Common myeloid progenitor, CD34-positive (primary cell): Measurements from ENCODE around the gene MTARC1.

Experiments
- CTCF ChIA-PET: fragments of 350-600 bp; sonication (Branson Sonifier 250); formaldehyde crosslinking; loops from one replicate; lab custom pipeline; 2021; ENCODE audit warnings: antibody characterized with exemption; lab: Charles Lee
- POLR2A ChIA-PET: fragments of 350-600 bp; sonication (Branson Sonifier 250); formaldehyde crosslinking; loops from one replicate; lab custom pipeline; 2021; ENCODE audit warnings: antibody characterized with exemption; lab: Charles Lee
- DNase-seq, 3 donors: peaks; one replicate each; pipeline versions ENCODE4 v3.0.0 to v3.0.0-alpha.2; 2013
- H3K27ac ChIP-seq, 2 experiments: 1 replicate in 1 of 2; 2 replicates in 1 of 2; pipeline ENCODE4 v1.7.0; 2013; ENCODE audit warnings: inconsistent platforms in 2 of 2, low read length in 2 of 2, mild to moderate bottlenecking in 2 of 2, low read depth in 1 of 2, moderate library complexity in 1 of 2; ENCODE audit not compliant: severe bottlenecking in 2 of 2, insufficient read depth in 1 of 2, poor library complexity in 1 of 2
- H3K27me3 ChIP-seq, 5 experiments: replicated peaks in 2 of 5; 1 replicate in 3 of 5; 2 replicates in 2 of 5; pipeline versions ENCODE4 v1.6.1 to v1.7.0; 2013; ENCODE audit warnings: low read length in 4 of 5, mild to moderate bottlenecking in 2 of 5, moderate library complexity in 2 of 5, inconsistent platforms in 1 of 5; ENCODE audit not compliant: insufficient read depth in 5 of 5, control insufficient read depth in 4 of 5
- H3K36me3 ChIP-seq, 4 experiments: 1 replicate in 2 of 4; 2 replicates in 2 of 4; pipeline versions ENCODE4 v1.6.1 to v1.7.0; 2013; ENCODE audit warnings: low read length in 3 of 4, control low read depth in 1 of 4, mild to moderate bottlenecking in 1 of 4; ENCODE audit not compliant: control insufficient read depth in 4 of 4, insufficient read depth in 4 of 4
- H3K4me1 ChIP-seq, 4 experiments: 1 replicate in 3 of 4; 2 replicates in 1 of 4; pipeline versions ENCODE4 v1.6.1 to v1.7.1; 2013; ENCODE audit warnings: low read length in 3 of 4, mild to moderate bottlenecking in 3 of 4, control low read depth in 1 of 4, inconsistent platforms in 1 of 4, moderate library complexity in 1 of 4; ENCODE audit not compliant: control insufficient read depth in 4 of 4, insufficient read depth in 4 of 4; ENCODE audit errors: control extremely low read depth in 1 of 4
- H3K4me3 ChIP-seq, 7 experiments: 1 replicate in 4 of 7; 2 replicates in 3 of 7; pipeline versions ENCODE4 v1.5.1 to v1.7.0; 2013; ENCODE audit warnings: mild to moderate bottlenecking in 7 of 7, low read length in 6 of 7, moderate library complexity in 6 of 7, inconsistent platforms in 2 of 7, low read depth in 2 of 7, control low read depth in 1 of 7; ENCODE audit not compliant: insufficient read depth in 4 of 7, control insufficient read depth in 1 of 7; ENCODE audit errors: extremely low read depth in 1 of 7
- H3K9me3 ChIP-seq, 5 experiments: 1 replicate in 4 of 5; 2 replicates in 1 of 5; pipeline versions ENCODE4 v1.6.1 to v1.7.1; 2013; ENCODE audit warnings: low read length in 4 of 5, mild to moderate bottlenecking in 2 of 5, inconsistent platforms in 1 of 5, low read depth in 1 of 5, moderate library complexity in 1 of 5; ENCODE audit not compliant: control insufficient read depth in 4 of 5, insufficient read depth in 2 of 5; ENCODE audit errors: control extremely low read depth in 1 of 5
- WGBS: methylation state at CpG from one replicate; pipeline ENCODE4 v1.1.5; 2013; ENCODE audit not compliant: insufficient coverage; 5-methylcytosine and 5-hydroxymethylcytosine counted together

The MTARC1 gene

GRCh38 chr1:220813013-220813412 is 26.3 kb downstream of the MTARC1 start:
- ChIA-PET CTCF (interaction anchor here (1.2 kb wide), 1 partner anchor 623 kb away, joined by 4 read pairs; no protein-coding TSS in a partner anchor), POLR2A (no interaction called here)
- no peaks in the 10 kb centered on the region for H3K36me3 ChIP-seq
- H3K4me3 ChIP-seq: no peak overlapping the region
- no peaks in the 10 kb centered on the region for H3K9me3 ChIP-seq
- DNase-seq: no peak
- peaks cover 0 to 5% (median 2%) of the 10 kb centered on the region in 4 experiments for H3K4me1 ChIP-seq
- no peaks in the 10 kb centered on the region for H3K27me3 ChIP-seq
- no peak overlapping the region for H3K27ac ChIP-seq
- WGBS: 85% methylated on average over 11 of the region's 12 CpGs

- CTCF ChIA-PET: no interaction called here
These were observed 28.7 kb downstream of the MTARC1 start for GRCh38 chr1:220815409-220815808.

GRCh38 chr1:220817907-220818306 is 31.2 kb downstream of the MTARC1 start:
- POLR2A ChIA-PET: no interaction called here
- no peak overlapping the region for H3K4me3 ChIP-seq
- WGBS: 83% methylated on average over 1 of the region's 1 CpG
- H3K36me3 ChIP-seq: no peaks in the 10 kb centered on the region
- no peaks in the 10 kb centered on the region for H3K27me3 ChIP-seq
- no peak overlapping the region for H3K27ac ChIP-seq
- H3K4me1 ChIP-seq: no peaks in the 10 kb centered on the region
- CTCF ChIA-PET: no interaction called here
- DNase-seq: no peak
- H3K9me3 ChIP-seq: no peaks in the 10 kb centered on the region

More at GRCh38 chr1:220815409-220815808, 28.7 kb downstream of the MTARC1 start:
- Histone ChIP-seq H3K4me1 (peaks cover 0 to 2% (median under 1%) of the 10 kb centered on the region in 4 experiments), H3K27ac (no peak overlapping the region), H3K9me3 (no peaks in the 10 kb centered on the region), H3K36me3 (no peaks in the 10 kb centered on the region), H3K27me3 (no peaks in the 10 kb centered on the region), H3K4me3 (no peak overlapping the region)
- POLR2A ChIA-PET: no interaction called here
- DNase-seq: no peak
- whole genome bisulfite sequencing: 88% methylated on average over 2 of the region's 2 CpGs

GRCh38 chr1:220818421-220819173 is 31.9 kb downstream of the MTARC1 start:
- ChIA-PET CTCF (interaction anchor here (1.0 kb wide), 1 partner anchor 8 kb away, joined by 4 read pairs; no protein-coding TSS in a partner anchor), POLR2A (no interaction called here)
- no peak overlapping the region for H3K4me3 ChIP-seq
- no peak for DNase-seq
- H3K4me1 ChIP-seq: no peaks in the 10 kb centered on the region
- WGBS: 87% methylated on average over 14 of the region's 14 CpGs
- no peaks in the 10 kb centered on the region for H3K27me3 ChIP-seq
- no peak overlapping the region for H3K27ac ChIP-seq
- no peaks in the 10 kb centered on the region for H3K9me3 ChIP-seq
- H3K36me3 ChIP-seq: no peaks in the 10 kb centered on the region

GRCh38 chr1:220819467-220820026 is 32.8 kb downstream of the MTARC1 start:
- POLR2A ChIA-PET: no interaction called here
- CTCF ChIA-PET: no interaction called here
- Histone ChIP-seq H3K4me3 (no peak overlapping the region), H3K4me1 (no peaks in the 10 kb centered on the region), H3K27me3 (no peaks in the 10 kb centered on the region), H3K9me3 (no peaks in the 10 kb centered on the region), H3K27ac (no peak overlapping the region), H3K36me3 (no peaks in the 10 kb centered on the region)
- no peak for DNase-seq
- 83% methylated on average over 1 of the region's 1 CpG for WGBS

- Histone ChIP-seq H3K4me1 (no peaks in the 10 kb centered on the region), H3K36me3 (no peaks in the 10 kb centered on the region), H3K4me3 (no peak overlapping the region), H3K27ac (no peak overlapping the region), H3K9me3 (no peaks in the 10 kb centered on the region), H3K27me3 (no peaks in the 10 kb centered on the region)
- DNase-seq: no peak
- CTCF ChIA-PET: no interaction called here
- POLR2A ChIA-PET: no interaction called here
- WGBS: 95% methylated on average over 6 of the region's 9 CpGs
These were observed 37.6 kb downstream of the MTARC1 start for GRCh38 chr1:220824031-220824989.
